Stimulated activated naive CD8-positive, alpha-beta T cell treated with anti-CD3 and anti-CD28 coated beads, Interleukin-15, Interleukin-2, amounts not matched to agents 100 ng/mL and 50 ng/mL, for 24 hours (primary cell): ENCODE data around the gene AFF3.

Experiments used
- H3K27ac Mint-ChIP-seq: one replicate; pipeline ENCODE4 v1.8.0; 2021; ENCODE audit warnings: mild to moderate bottlenecking, mixed read lengths
- H3K27me3 Mint-ChIP-seq: one replicate; pipeline ENCODE4 v1.8.0; 2021; ENCODE audit warnings: mixed read lengths
- H3K36me3 Mint-ChIP-seq: one replicate; pipeline ENCODE4 v1.8.0; 2021; ENCODE audit warnings: low read depth, mixed read lengths
- H3K4me1 Mint-ChIP-seq: one replicate; pipeline ENCODE4 v1.8.0; 2021; ENCODE audit warnings: low read depth, mixed read lengths
- H3K4me3 Mint-ChIP-seq: one replicate; pipeline ENCODE4 v1.8.0; 2021; ENCODE audit warnings: mild to moderate bottlenecking, mixed read lengths
- H3K9me3 Mint-ChIP-seq: one replicate; pipeline ENCODE4 v1.8.0; 2021; ENCODE audit warnings: mixed read lengths

The AFF3 gene

DNA sequence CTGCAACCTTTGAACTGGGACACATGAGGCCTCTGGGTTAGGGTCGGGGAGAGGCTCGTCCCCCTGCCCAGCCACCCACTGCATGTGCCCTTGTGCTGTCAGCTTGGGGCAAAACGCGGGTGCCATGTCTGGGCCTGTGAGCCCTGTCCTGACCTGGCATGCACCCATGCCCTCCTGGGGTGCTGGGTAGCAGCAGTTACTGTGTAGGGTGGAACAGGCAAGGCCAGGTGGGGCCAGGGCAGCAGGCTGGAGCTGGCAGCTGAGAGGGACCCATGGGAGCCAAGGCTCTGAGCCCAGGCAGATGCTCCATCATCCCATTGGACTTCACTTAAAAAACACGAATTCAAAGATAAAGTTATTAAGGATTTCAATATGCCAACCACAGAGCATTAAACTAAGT is 518.8 kb downstream of the AFF3 start:
- no peaks in the 10 kb centered on the region for H3K27me3 Mint-ChIP-seq
- no peak overlapping the region for H3K27ac Mint-ChIP-seq
- no peaks in the 10 kb centered on the region for H3K4me1 Mint-ChIP-seq
- no peaks in the 10 kb centered on the region for H3K36me3 Mint-ChIP-seq
- no peaks in the 10 kb centered on the region for H3K9me3 Mint-ChIP-seq
- no peak overlapping the region for H3K4me3 Mint-ChIP-seq

DNA sequence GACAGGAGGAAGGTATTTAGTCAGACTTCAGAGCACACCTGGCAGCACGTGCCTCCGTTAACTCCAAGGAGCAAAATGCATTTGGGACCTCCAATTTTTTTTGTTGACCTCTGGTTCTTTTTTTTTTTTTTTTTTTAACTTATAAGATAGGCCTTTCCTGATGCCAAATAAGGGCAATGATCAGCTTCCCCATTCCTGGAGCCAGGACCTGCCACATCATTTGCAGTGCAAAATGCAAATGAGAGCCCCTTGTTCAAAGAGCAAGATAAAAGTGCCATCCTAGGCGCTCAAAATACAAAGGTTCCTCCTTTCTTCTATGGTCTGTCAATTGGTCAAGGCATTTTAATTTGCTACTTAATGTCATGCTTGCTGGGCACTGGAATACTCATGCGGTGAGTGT is 519.4 kb downstream of the AFF3 start:
- no peak overlapping the region for H3K27ac Mint-ChIP-seq
- H3K4me1 Mint-ChIP-seq, result no peaks in the 10 kb centered on the region
- H3K4me3 Mint-ChIP-seq, result no peak overlapping the region
- no peaks in the 10 kb centered on the region for H3K36me3 Mint-ChIP-seq
- H3K27me3 Mint-ChIP-seq, result no peaks in the 10 kb centered on the region
- H3K9me3 Mint-ChIP-seq, result no peaks in the 10 kb centered on the region

- Mint-ChIP-seq H3K9me3 (no peaks in the 10 kb centered on the region), H3K27me3 (no peaks in the 10 kb centered on the region), H3K36me3 (no peaks in the 10 kb centered on the region), H3K27ac (no peak overlapping the region), H3K4me3 (no peak overlapping the region), H3K4me1 (peaks cover 2% of the 10 kb centered on the region)
These were observed 519.9 kb downstream of the AFF3 start for GRCh38 chr2:99622534-99622933.

GRCh38 chr2:99621774-99622173 is 520.6 kb downstream of the AFF3 start:
- Mint-ChIP-seq H3K36me3 (no peaks in the 10 kb centered on the region), H3K27me3 (no peaks in the 10 kb centered on the region), H3K27ac (no peak overlapping the region), H3K9me3 (no peaks in the 10 kb centered on the region), H3K4me1 (peaks cover 4% of the 10 kb centered on the region), H3K4me3 (no peak overlapping the region)

DNA sequence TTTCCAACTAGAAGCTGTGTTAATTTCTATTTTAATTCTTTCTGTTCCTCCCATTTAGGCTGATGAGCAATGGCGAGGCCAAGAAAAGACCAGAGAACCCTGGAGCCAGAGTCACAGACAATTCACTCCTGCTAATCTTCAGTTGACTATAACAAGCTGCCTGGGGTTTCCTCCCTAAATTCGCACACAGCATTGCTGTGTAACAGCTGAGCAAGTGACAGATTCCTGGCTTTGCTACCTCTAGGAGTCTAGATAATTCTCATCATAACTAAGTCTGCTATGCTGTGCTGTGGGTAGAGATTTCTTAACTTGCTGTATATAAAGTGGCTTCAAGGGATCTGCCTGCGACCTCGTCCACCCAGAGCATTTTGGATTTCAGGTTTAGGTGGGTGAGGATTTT is 521.3 kb downstream of the AFF3 start:
- no peaks in the 10 kb centered on the region for H3K9me3 Mint-ChIP-seq
- no peaks in the 10 kb centered on the region for H3K36me3 Mint-ChIP-seq
- H3K27ac Mint-ChIP-seq, result no peak overlapping the region
- no peaks in the 10 kb centered on the region for H3K27me3 Mint-ChIP-seq
- H3K4me1 Mint-ChIP-seq, result peaks cover 4% of the 10 kb centered on the region
- H3K4me3 Mint-ChIP-seq, result no peak overlapping the region

GRCh38 chr2:99619151-99619550 is 523.2 kb downstream of the AFF3 start:
- Mint-ChIP-seq H3K27me3 (no peaks in the 10 kb centered on the region), H3K36me3 (no peaks in the 10 kb centered on the region), H3K4me3 (no peak overlapping the region), H3K4me1 (peaks cover 4% of the 10 kb centered on the region), H3K9me3 (no peaks in the 10 kb centered on the region), H3K27ac (no peak overlapping the region)

- Mint-ChIP-seq H3K27ac (no peak overlapping the region), H3K27me3 (no peaks in the 10 kb centered on the region), H3K9me3 (no peaks in the 10 kb centered on the region), H3K36me3 (no peaks in the 10 kb centered on the region), H3K4me3 (no peak overlapping the region), H3K4me1 (peaks cover 4% of the 10 kb centered on the region)
These were observed 523.8 kb downstream of the AFF3 start for GRCh38 chr2:99618579-99619097.

DNA sequence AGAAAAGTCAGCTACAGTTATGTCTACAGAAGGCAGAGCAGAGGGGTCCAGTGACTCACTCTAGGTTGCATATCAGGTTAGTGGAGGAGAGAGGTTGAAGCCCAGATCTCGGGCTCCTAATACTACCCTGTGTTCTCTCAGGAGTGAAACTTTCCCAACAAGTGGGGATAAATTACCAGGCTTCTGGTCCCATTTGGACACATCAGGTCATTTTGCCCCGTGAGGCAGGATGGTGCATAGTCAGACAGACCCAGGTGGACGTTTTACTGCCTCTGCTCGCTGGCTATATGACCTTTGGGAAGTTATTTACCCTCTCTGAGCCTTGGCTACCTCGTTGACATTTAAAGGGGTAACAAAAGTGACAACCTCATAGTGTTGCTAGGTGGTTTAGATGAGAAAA is 524.6 kb downstream of the AFF3 start:
- Mint-ChIP-seq H3K4me1 (peaks cover 4% of the 10 kb centered on the region), H3K9me3 (no peaks in the 10 kb centered on the region), H3K4me3 (no peak overlapping the region), H3K27me3 (no peaks in the 10 kb centered on the region), H3K27ac (no peak overlapping the region), H3K36me3 (no peaks in the 10 kb centered on the region)

DNA sequence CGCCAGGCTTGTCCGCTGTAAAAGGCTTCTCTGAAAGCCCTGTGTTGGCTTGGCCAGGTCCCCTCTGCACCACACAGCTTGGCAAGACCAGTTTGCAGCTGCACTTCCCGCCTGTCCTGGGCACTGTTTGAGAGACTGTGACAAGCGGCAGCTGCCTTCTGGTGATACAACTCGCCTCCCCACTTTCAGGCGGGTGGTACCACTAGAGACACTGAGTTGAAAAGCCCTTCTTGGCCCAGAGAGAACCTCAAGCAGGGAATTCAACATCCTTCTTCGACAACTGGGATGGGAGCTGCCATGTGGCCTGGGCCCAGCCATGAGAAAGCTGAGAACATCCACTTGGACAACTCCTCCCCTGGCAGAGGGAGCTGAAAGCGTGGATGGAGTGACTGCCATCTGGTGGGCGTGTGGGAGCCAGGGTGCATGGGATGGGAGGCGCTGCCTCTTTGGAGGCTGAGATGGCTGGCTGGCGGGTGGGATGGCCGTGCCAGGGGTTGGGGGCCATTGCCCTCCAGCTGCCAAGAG is 527.1 kb downstream of the AFF3 start:
- H3K4me1 Mint-ChIP-seq, result peaks cover 4% of the 10 kb centered on the region
- H3K27me3 Mint-ChIP-seq, result no peaks in the 10 kb centered on the region
- H3K4me3 Mint-ChIP-seq, result no peak overlapping the region
- H3K27ac Mint-ChIP-seq, result no peak overlapping the region
- no peaks in the 10 kb centered on the region for H3K36me3 Mint-ChIP-seq
- no peaks in the 10 kb centered on the region for H3K9me3 Mint-ChIP-seq

DNA sequence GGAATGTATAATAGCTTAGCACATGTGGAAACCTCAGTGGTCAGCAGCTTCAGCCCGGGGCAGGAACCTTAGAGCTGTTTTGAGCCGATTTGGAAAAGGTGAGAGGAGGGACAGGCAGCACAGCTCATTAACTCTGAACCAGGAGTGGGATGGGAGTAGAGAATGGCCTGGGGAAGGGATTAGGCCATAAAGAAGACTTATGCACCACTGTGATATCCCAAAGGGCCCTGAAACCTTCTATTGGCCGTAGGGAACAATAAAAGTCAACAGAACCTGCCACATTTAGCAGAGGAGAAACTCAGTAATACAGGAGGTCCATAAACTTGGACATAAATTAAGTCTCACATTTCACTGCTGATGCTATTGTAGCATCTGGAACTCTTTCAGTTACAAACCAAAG is 528.4 kb downstream of the AFF3 start:
- Mint-ChIP-seq H3K27ac (no peak overlapping the region), H3K4me1 (peaks cover 4% of the 10 kb centered on the region), H3K4me3 (no peak overlapping the region), H3K9me3 (no peaks in the 10 kb centered on the region), H3K36me3 (no peaks in the 10 kb centered on the region), H3K27me3 (no peaks in the 10 kb centered on the region)

DNA sequence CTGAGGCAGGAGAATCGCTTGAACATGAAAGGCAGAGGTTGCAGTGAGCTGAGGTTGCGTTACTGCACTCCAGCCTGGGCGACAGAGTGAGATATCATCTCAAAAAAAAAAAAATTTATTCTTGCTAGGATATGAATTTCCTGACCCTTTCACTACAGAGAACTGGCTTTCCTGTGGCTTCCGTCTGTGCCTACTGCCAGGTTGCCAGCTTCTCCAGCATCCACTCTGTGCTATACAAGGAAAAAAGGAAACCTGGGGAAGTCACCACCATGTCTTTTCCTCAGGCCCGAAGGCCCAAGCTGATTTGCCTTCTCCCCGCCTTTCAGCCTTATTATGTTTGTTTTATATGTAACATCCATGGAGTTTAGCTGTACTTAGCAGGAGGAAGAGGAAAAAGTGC is 530.6 kb downstream of the AFF3 start:
- Mint-ChIP-seq H3K27ac (no peak overlapping the region), H3K4me1 (no peaks in the 10 kb centered on the region), H3K27me3 (no peaks in the 10 kb centered on the region), H3K9me3 (no peaks in the 10 kb centered on the region), H3K36me3 (no peaks in the 10 kb centered on the region), H3K4me3 (no peak overlapping the region)

- Mint-ChIP-seq H3K4me1 (no peaks in the 10 kb centered on the region), H3K9me3 (no peaks in the 10 kb centered on the region), H3K4me3 (no peak overlapping the region), H3K27me3 (no peaks in the 10 kb centered on the region), H3K36me3 (no peaks in the 10 kb centered on the region), H3K27ac (no peak overlapping the region)
These were observed 531.4 kb downstream of the AFF3 start for GRCh38 chr2:99611034-99611433.

DNA sequence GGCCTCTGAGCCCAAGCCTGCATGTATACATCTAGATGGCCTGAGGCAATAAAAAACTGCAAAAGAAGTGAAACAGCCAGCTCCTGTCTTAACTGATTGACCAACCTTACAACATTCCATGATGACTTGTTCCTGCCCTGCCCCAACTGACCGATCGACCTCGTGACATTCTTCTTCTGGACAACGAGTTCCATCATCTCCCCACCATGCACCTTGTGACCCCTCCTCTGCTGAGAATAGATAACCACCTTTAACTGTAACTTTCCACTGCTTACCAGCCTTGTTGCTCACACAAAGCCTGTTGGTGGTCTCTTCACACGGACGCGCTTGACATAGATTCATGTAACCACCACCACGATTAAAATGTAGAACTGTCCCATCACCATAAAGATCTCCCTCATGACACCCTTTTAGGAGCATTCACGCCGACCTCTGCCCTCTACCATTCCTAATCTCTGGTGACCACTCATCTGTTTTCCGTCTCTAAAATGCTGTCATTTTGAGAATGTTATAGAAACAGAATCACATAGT is 532.5 kb downstream of the AFF3 start:
- Mint-ChIP-seq H3K4me3 (no peak overlapping the region), H3K36me3 (no peaks in the 10 kb centered on the region), H3K27me3 (no peaks in the 10 kb centered on the region), H3K4me1 (no peaks in the 10 kb centered on the region), H3K9me3 (no peaks in the 10 kb centered on the region), H3K27ac (no peak overlapping the region)

- H3K27ac Mint-ChIP-seq, result no peak overlapping the region
- H3K27me3 Mint-ChIP-seq, result no peaks in the 10 kb centered on the region
- H3K9me3 Mint-ChIP-seq, result no peaks in the 10 kb centered on the region
- no peaks in the 10 kb centered on the region for H3K36me3 Mint-ChIP-seq
- no peaks in the 10 kb centered on the region for H3K4me1 Mint-ChIP-seq
- no peak overlapping the region for H3K4me3 Mint-ChIP-seq
These were observed 533.5 kb downstream of the AFF3 start for GRCh38 chr2:99608861-99609260.

- Mint-ChIP-seq H3K27ac (no peak overlapping the region), H3K4me3 (no peak overlapping the region), H3K9me3 (no peaks in the 10 kb centered on the region), H3K36me3 (no peaks in the 10 kb centered on the region), H3K4me1 (no peaks in the 10 kb centered on the region), H3K27me3 (no peaks in the 10 kb centered on the region)
These were observed 534.4 kb downstream of the AFF3 start for GRCh38 chr2:99607861-99608491.

DNA sequence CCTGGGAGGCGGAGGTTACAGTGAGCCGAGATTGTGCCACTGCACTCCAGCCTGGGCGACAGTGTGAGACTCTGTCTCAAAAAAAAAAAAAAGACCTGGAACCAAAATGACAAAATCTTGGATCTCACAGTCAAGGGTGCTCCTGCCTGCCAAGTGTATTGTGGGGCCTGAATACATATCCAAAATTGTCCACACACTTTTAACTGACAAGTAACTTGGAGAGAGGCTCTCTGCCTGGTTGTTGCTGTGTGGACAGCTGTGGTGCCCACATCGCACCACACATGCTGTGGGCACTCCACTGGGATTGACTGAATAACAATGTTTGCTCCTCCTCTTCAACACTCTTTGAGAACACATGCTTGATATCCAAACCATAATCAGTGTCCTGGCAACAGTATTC is 534.9 kb downstream of the AFF3 start:
- H3K27ac Mint-ChIP-seq, result no peak overlapping the region
- H3K4me1 Mint-ChIP-seq, result no peaks in the 10 kb centered on the region
- H3K9me3 Mint-ChIP-seq, result no peaks in the 10 kb centered on the region
- H3K27me3 Mint-ChIP-seq, result no peaks in the 10 kb centered on the region
- H3K36me3 Mint-ChIP-seq, result no peaks in the 10 kb centered on the region
- H3K4me3 Mint-ChIP-seq, result no peak overlapping the region
